GM12878 (cell line): ENCODE results near the gene SEC22B. TPM values are rescaled to one million over a fixed set of nuclear protein-coding genes. Genes with fewer than 3 reads are reported as not detected.
A peak's percentile ranks its signal among the peaks of the same experiment; 100 is the strongest.

Source experiments
- ASH2L ChIP-seq: fragments of 300-600, 200-600 bp; sonication (generic); IDR thresholded peaks from 2 replicates; pipeline ENCODE4 v1.6.1; 2017; ENCODE audit warnings: low read depth, mild to moderate bottlenecking, borderline replicate concordance
- CBX3 ChIP-seq: fragments of 200-600 bp; sonication (generic); IDR thresholded peaks from 2 replicates; pipeline ENCODE4 v1.6.1; 2016; ENCODE audit warnings: low read depth, borderline replicate concordance
- CREM ChIP-seq: IDR thresholded peaks from 2 replicates; pipeline ENCODE4 v1.6.1; 2014; ENCODE audit warnings: antibody characterized with exemption, low read depth
- EZH2 ChIP-seq: IDR thresholded peaks from 2 replicates; pipeline ENCODE4 v1.6.1; 2012; ENCODE audit warnings: low read depth, mild to moderate bottlenecking, control low read depth, inconsistent platforms, low read length, borderline replicate concordance; ENCODE audit not compliant: control insufficient read depth
- HDAC6 ChIP-seq: fragments of 200-600 bp; sonication (generic); IDR thresholded peaks from one replicate; pipeline ENCODE4 v1.8.0; 2017; ENCODE audit warnings: antibody characterized with exemption; ENCODE audit not compliant: unreplicated experiment
- IKZF1 ChIP-seq: fragments of 450-650 bp; conservative IDR thresholded peaks from 2 replicates; pipeline ENCODE4 v1.6.1; 2017; ENCODE audit warnings: antibody characterized with exemption, mild to moderate bottlenecking
- IRF5 ChIP-seq: fragments of 450-650 bp; IDR thresholded peaks from 2 replicates; pipeline ENCODE4 v1.6.1; 2017; ENCODE audit warnings: borderline replicate concordance
- JUNB ChIP-seq: IDR thresholded peaks from 2 replicates; pipeline ENCODE4 v1.6.1; 2016; ENCODE audit warnings: antibody characterized with exemption, mild to moderate bottlenecking
- KLF5 ChIP-seq: fragments of 450-650 bp; IDR thresholded peaks from 2 replicates; pipeline ENCODE4 v1.6.1; 2014; ENCODE audit warnings: mild to moderate bottlenecking; ENCODE audit not compliant: partially characterized antibody
- MTA3 ChIP-seq: IDR thresholded peaks from 2 replicates; pipeline ENCODE4 v1.6.1; 2012; ENCODE audit warnings: low read length, inconsistent platforms, borderline replicate concordance
- MYB ChIP-seq: fragments of 150-350 bp; IDR thresholded peaks from 2 replicates; pipeline ENCODE4 v1.6.1; 2014; ENCODE audit warnings: mild to moderate bottlenecking, low read depth, low read length, borderline replicate concordance
- NFYA ChIP-seq: IDR thresholded peaks from 2 replicates; pipeline ENCODE4 v1.6.1; 2011; ENCODE audit warnings: low read depth, mild to moderate bottlenecking, low read length, improper control_type of control experiment, borderline replicate concordance
- NR2C1 ChIP-seq: fragments of 450-650 bp; IDR thresholded peaks from 2 replicates; pipeline ENCODE4 v1.6.1; 2017; ENCODE audit warnings: antibody characterized with exemption, mild to moderate bottlenecking, moderate library complexity
- PAX8 ChIP-seq: fragments of 450-650 bp; IDR thresholded peaks from 2 replicates; pipeline ENCODE4 v1.6.1; 2017; ENCODE audit warnings: mild to moderate bottlenecking, moderate library complexity
- RAD21 ChIP-seq: IDR thresholded peaks from 2 replicates; pipeline ENCODE4 v1.6.1; 2011; ENCODE audit warnings: mild to moderate bottlenecking, low read depth, low read length, moderate library complexity; ENCODE audit not compliant: insufficient read depth
- RAD51 ChIP-seq: fragments of 450-650 bp; IDR thresholded peaks from 2 replicates; pipeline ENCODE4 v1.6.1; 2016; ENCODE audit warnings: moderate library complexity, mild to moderate bottlenecking, inconsistent platforms
- RB1 ChIP-seq: fragments of 450-650 bp; formaldehyde crosslinking; IDR thresholded peaks from 2 replicates; pipeline ENCODE4 v1.6.1; 2017; ENCODE audit warnings: mild to moderate bottlenecking, borderline replicate concordance
- RCOR1 ChIP-seq: conservative IDR thresholded peaks from 2 replicates; pipeline ENCODE4 v1.6.1; 2012; ENCODE audit warnings: low read depth, low read length, improper control_type of control experiment
- TCF3 ChIP-seq: IDR thresholded peaks from 2 replicates; pipeline ENCODE4 v1.6.1; 2012; ENCODE audit warnings: low read depth, mild to moderate bottlenecking, low read length, borderline replicate concordance; ENCODE audit not compliant: insufficient read depth
- YY1 ChIP-seq: IDR thresholded peaks from 2 replicates; pipeline ENCODE4 v1.6.1; 2011; ENCODE audit warnings: low read depth, mild to moderate bottlenecking, low read length
- ZNF207 ChIP-seq: fragments of 450-650 bp; IDR thresholded peaks from 2 replicates; pipeline ENCODE4 v1.6.1; 2014; ENCODE audit warnings: antibody characterized with exemption, mild to moderate bottlenecking, borderline replicate concordance
- ZNF217 ChIP-seq: fragments of 450-650 bp; IDR thresholded peaks from 2 replicates; pipeline ENCODE4 v1.6.1; 2017; ENCODE audit warnings: antibody characterized with exemption, mild to moderate bottlenecking
- ZNF384 ChIP-seq: IDR thresholded peaks from 2 replicates; pipeline ENCODE4 v1.6.1; 2012; ENCODE audit warnings: low read depth, mild to moderate bottlenecking, low read length, improper control_type of control experiment, borderline replicate concordance
- ZZZ3 ChIP-seq: IDR thresholded peaks from 2 replicates; pipeline ENCODE4 v1.6.1; 2011; ENCODE audit warnings: low read depth; ENCODE audit not compliant: control insufficient read depth, insufficient read length
- polyA plus RNA-seq, 11 experiments: library from polyadenylated mRNA; depleted of rRNA in 4 of 11; unstranded in 6 of 11; stranded (reverse) in 5 of 11; fragments of >200 nt; fragmentation: Nextera tagmentation in 4 of 11; fragmentation: Illumina TruSeq in 1 of 11; extraction: Ambion mirVana in 4 of 11; extraction: Trizol in 1 of 11; gene quantifications; 1 replicate in 1 of 11; 2 replicates in 10 of 11; pipeline versions ENCODE4 v1.2.1 to v1.2.3, GENCODE V29; 2011 to 2016; ENCODE audit warnings: inconsistent platforms in 2 of 11, missing spikeins in 2 of 11, low read depth in 1 of 11
- total RNA-seq, 4 experiments: library from RNA; depleted of rRNA in 3 of 4; stranded (reverse); fragments of >200 nt in 3 of 4; fragmentation: Illumina TruSeq in 1 of 4; extraction: Trizol in 1 of 4; gene quantifications; 2 replicates each; pipeline versions ENCODE4 v1.2.1 to v1.2.3, GENCODE V29; 2013 to 2021
- TF ChIP-seq, protein P1 (sequence below): fragments of 450-650 bp; IDR thresholded peaks from 2 replicates; pipeline ENCODE4 v1.6.1; 2018; ENCODE audit warnings: mild to moderate bottlenecking, low read depth, moderate library complexity; ENCODE audit not compliant: partially characterized antibody
- TF ChIP-seq, protein P2 (sequence below): IDR thresholded peaks from 2 replicates; pipeline ENCODE4 v1.6.1; 2011; ENCODE audit warnings: borderline replicate concordance, low read depth, mild to moderate bottlenecking, moderate library complexity, mixed read lengths, low read length; ENCODE audit not compliant: insufficient read depth; ENCODE audit errors: extremely low read length

The SEC22B gene
- total and polyA plus RNA-seq, 10 of the 15 experiments (the other 5 are each of a cell fraction or from before 2014, with no cell fraction given): 19.8 to 41.5 (median 27.7) TPM

- no peak for TF ChIP-seq NFYA
- TF ChIP-seq ZZZ3: peak; percentile 43
- TF ChIP-seq RCOR1: no peak
- no peak for TF ChIP-seq ZNF384
- 0 out of 2 replicates have a peak, but pooled peaks have one; percentile 78 for TF ChIP-seq ZNF207
- no peak for TF ChIP-seq RAD51
- TF ChIP-seq ZNF217: peak; percentile 62; the same call in 1 of the 2 replicates
- no peak for TF ChIP-seq HDAC6
- no peak for TF ChIP-seq EZH2
- peak; percentile 67; the same call in 1 of the 2 replicates for TF ChIP-seq PAX8
- peak; percentile 90 for TF ChIP-seq YY1
- peak; percentile 90 for TF ChIP-seq KLF5
- no peak for TF ChIP-seq RAD21
- TF ChIP-seq, protein P1, sequence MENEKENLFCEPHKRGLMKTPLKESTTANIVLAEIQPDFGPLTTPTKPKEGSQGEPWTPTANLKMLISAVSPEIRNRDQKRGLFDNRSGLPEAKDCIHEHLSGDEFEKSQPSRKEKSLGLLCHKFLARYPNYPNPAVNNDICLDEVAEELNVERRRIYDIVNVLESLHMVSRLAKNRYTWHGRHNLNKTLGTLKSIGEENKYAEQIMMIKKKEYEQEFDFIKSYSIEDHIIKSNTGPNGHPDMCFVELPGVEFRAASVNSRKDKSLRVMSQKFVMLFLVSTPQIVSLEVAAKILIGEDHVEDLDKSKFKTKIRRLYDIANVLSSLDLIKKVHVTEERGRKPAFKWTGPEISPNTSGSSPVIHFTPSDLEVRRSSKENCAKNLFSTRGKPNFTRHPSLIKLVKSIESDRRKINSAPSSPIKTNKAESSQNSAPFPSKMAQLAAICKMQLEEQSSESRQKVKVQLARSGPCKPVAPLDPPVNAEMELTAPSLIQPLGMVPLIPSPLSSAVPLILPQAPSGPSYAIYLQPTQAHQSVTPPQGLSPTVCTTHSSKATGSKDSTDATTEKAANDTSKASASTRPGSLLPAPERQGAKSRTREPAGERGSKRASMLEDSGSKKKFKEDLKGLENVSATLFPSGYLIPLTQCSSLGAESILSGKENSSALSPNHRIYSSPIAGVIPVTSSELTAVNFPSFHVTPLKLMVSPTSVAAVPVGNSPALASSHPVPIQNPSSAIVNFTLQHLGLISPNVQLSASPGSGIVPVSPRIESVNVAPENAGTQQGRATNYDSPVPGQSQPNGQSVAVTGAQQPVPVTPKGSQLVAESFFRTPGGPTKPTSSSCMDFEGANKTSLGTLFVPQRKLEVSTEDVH: peak; percentile 96
- no peak; the same call in 1 of the 2 replicates for TF ChIP-seq JUNB
- TF ChIP-seq MTA3: no peak
- TF ChIP-seq IRF5: no peak
- TF ChIP-seq IKZF1: peak; percentile 90
- TF ChIP-seq MYB: no peak
- no peak for TF ChIP-seq ASH2L
- peak; percentile 72; the same call in 1 of the 2 replicates for TF ChIP-seq RB1
- TF ChIP-seq CREM: peak; percentile 95
- peak; percentile 75; the same call in 1 of the 2 replicates for TF ChIP-seq TCF3
- TF ChIP-seq, protein P2, sequence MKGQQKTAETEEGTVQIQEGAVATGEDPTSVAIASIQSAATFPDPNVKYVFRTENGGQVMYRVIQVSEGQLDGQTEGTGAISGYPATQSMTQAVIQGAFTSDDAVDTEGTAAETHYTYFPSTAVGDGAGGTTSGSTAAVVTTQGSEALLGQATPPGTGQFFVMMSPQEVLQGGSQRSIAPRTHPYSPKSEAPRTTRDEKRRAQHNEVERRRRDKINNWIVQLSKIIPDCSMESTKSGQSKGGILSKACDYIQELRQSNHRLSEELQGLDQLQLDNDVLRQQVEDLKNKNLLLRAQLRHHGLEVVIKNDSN: no peak
- peak; percentile 70 for TF ChIP-seq NR2C1
- TF ChIP-seq CBX3: no peak
These were observed at the start of gene SEC22B (continued) for GRCh38 chr1:120176092-120176855.
